SK-N-SH treated with all-trans-retinoic acid at 6 μM for 48 hours (cell line): ENCODE results near the gene SYT3.

Experiments
- ATAC-seq: fragments of 200-7000 bp; cut with Tn5 transposase; 3 replicates; pipeline ENCODE4 v1.9.1; 2020; ENCODE audit warnings: mild to moderate bottlenecking, moderate library complexity
- BACH2 ChIP-seq: fragments of 250-450 bp; sonication (Bioruptor Pico); IDR thresholded peaks from 2 replicates; pipeline ENCODE4 v1.9.0; 2021; ENCODE audit warnings: mild to moderate bottlenecking, borderline replicate concordance
- CSRNP3 ChIP-seq: fragments of 250-450 bp; sonication (Bioruptor Pico); IDR thresholded peaks from 2 replicates; pipeline ENCODE4 v1.5.1; 2021; ENCODE audit warnings: mild to moderate bottlenecking, moderate library complexity
- GLIS3 ChIP-seq: fragments of 250-450 bp; sonication (Bioruptor Pico); IDR thresholded peaks from 2 replicates; pipeline ENCODE4 v1.5.0; 2020; ENCODE audit warnings: mild to moderate bottlenecking, moderate library complexity
- ISL1 ChIP-seq: fragments of 250-450 bp; sonication (Bioruptor Pico); IDR thresholded peaks from 2 replicates; pipeline ENCODE4 v2.1.2; 2022; ENCODE audit warnings: mild to moderate bottlenecking, moderate library complexity
- PATZ1 ChIP-seq: fragments of 250-450 bp; sonication (Bioruptor Pico); IDR thresholded peaks from 2 replicates; pipeline ENCODE4 v1.8.0; 2020; ENCODE audit warnings: mild to moderate bottlenecking, moderate library complexity, borderline replicate concordance
- POU6F1 ChIP-seq: fragments of 250-450 bp; sonication (Bioruptor Pico); IDR thresholded peaks from 2 replicates; pipeline ENCODE4 v1.8.0; 2021; ENCODE audit warnings: low read depth, mild to moderate bottlenecking, moderate library complexity, borderline replicate concordance
- PPARA ChIP-seq: fragments of 250-450 bp; sonication (Bioruptor Pico); IDR thresholded peaks from 2 replicates; pipeline ENCODE4 v1.5.0; 2020; ENCODE audit warnings: mild to moderate bottlenecking, borderline replicate concordance
- RARB ChIP-seq: fragments of 250-450 bp; sonication (Bioruptor Pico); IDR thresholded peaks from 2 replicates; pipeline ENCODE4 v1.8.0; 2021; ENCODE audit warnings: mild to moderate bottlenecking, moderate library complexity
- SNAI2 ChIP-seq: fragments of 250-450 bp; sonication (Bioruptor Pico); IDR thresholded peaks from 2 replicates; pipeline ENCODE4 v1.5.0; 2020; ENCODE audit warnings: mild to moderate bottlenecking, moderate library complexity
- TOX ChIP-seq: fragments of 250-450 bp; sonication (Bioruptor Pico); IDR thresholded peaks from 2 replicates; pipeline ENCODE4 v1.8.0; 2021; ENCODE audit warnings: mild to moderate bottlenecking, moderate library complexity, borderline replicate concordance
- TSHZ2 ChIP-seq: fragments of 250-450 bp; sonication (Bioruptor Pico); IDR thresholded peaks from 2 replicates; pipeline ENCODE4 v1.5.0; 2020; ENCODE audit warnings: mild to moderate bottlenecking, moderate library complexity
- ZC3H10 ChIP-seq: fragments of 250-450 bp; sonication (Bioruptor Pico); IDR thresholded peaks from 2 replicates; pipeline ENCODE4 v1.5.1; 2021; ENCODE audit warnings: mild to moderate bottlenecking, moderate library complexity
- ZFP3 ChIP-seq: fragments of 250-450 bp; sonication (Bioruptor Pico); IDR thresholded peaks from 2 replicates; pipeline ENCODE4 v1.5.0; 2020; ENCODE audit warnings: mild to moderate bottlenecking, moderate library complexity
- ZFP30 ChIP-seq: fragments of 450-650 bp; formaldehyde crosslinking; IDR thresholded peaks from 2 replicates; pipeline ENCODE4 v1.5.0; 2022; ENCODE audit warnings: mild to moderate bottlenecking, moderate library complexity
- ZNF70 ChIP-seq: fragments of 450-650 bp; formaldehyde crosslinking; IDR thresholded peaks from 2 replicates; pipeline ENCODE4 v1.5.0; 2020; ENCODE audit warnings: mild to moderate bottlenecking, moderate library complexity
- ZNF8 ChIP-seq: fragments of 450-650 bp; formaldehyde crosslinking; IDR thresholded peaks from 2 replicates; pipeline ENCODE4 v1.5.0; 2020; ENCODE audit warnings: mild to moderate bottlenecking, moderate library complexity

Gene SYT3

GRCh38 chr19:50661023-50661422 lies 21.3 kb upstream of the SYT3 start:
- no peak for ATAC-seq
- no peak for TF ChIP-seq ZFP30 (CRISPR knock-in tag)
- TF ChIP-seq ZNF70 (CRISPR knock-in tag) = no peak
- TF ChIP-seq RARB (CRISPR knock-in tag) = no peak
- no peak for TF ChIP-seq GLIS3 (CRISPR knock-in tag)
- no peak for TF ChIP-seq CSRNP3
- TF ChIP-seq ZC3H10 = no peak
- TF ChIP-seq ZNF8 (CRISPR knock-in tag) = no peak
- no peak for TF ChIP-seq SNAI2 (CRISPR knock-in tag)

GRCh38 chr19:50660088-50660366 lies 20.3 kb upstream of the SYT3 start:
- TF ChIP-seq SNAI2 (CRISPR knock-in tag) = no peak
- TF ChIP-seq ZFP30 (CRISPR knock-in tag) = no peak
- no peak for TF ChIP-seq PPARA (CRISPR knock-in tag)
- no peak for TF ChIP-seq BACH2 (CRISPR knock-in tag)
- TF ChIP-seq PATZ1 (CRISPR knock-in tag) = no peak
- no peak for TF ChIP-seq TOX (CRISPR knock-in tag)
- no peak for TF ChIP-seq ISL1
- no peak for TF ChIP-seq ZFP3
- no peak for TF ChIP-seq RARB (CRISPR knock-in tag)
- no peak for TF ChIP-seq POU6F1 (CRISPR knock-in tag)
- TF ChIP-seq TSHZ2 (CRISPR knock-in tag) = no peak
- TF ChIP-seq ZC3H10 = no peak
- no peak for TF ChIP-seq CSRNP3
- no peak for ATAC-seq

GRCh38 chr19:50659318-50660087 lies 19.8 kb upstream of the SYT3 start:
- ATAC-seq = no peak
- TF ChIP-seq GLIS3 (CRISPR knock-in tag) (no peak), ZFP30 (CRISPR knock-in tag) (no peak), POU6F1 (CRISPR knock-in tag) (no peak), ISL1 (no peak), PPARA (CRISPR knock-in tag) (no peak)
